ENCODE data around the gene AFDN.

DNA sequence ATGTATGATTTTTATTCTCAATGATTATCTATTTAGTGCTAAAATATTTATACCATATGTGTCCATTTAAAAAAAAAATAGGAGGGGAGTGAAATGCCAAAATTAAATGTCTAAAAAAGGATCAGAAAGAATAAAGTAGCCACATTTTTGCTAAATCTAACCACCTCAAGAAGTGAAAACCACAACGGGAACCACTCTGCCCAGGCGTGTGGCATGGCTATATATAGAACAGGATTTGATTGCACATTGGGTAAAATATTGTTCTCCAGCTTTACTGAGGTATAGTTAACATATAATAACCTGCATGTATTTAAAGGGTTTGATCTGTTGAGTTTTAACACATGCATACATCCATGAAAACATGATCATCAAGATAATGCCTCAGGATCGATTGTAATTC, 19.0 kb upstream of the AFDN start:
- no peak for TF ChIP-seq POLR2AphosphoS2 (IDR thresholded peaks at IDR 0.05; ENCODE audit: low read depth, low read length)
- no peak for TF ChIP-seq POLR2AphosphoS5 (IDR thresholded peaks at IDR 0.05; ENCODE audit: low read length)
- TF ChIP-seq IKZF2 (IDR thresholded peaks at IDR 0.05): no peak
- TF ChIP-seq, protein P1, sequence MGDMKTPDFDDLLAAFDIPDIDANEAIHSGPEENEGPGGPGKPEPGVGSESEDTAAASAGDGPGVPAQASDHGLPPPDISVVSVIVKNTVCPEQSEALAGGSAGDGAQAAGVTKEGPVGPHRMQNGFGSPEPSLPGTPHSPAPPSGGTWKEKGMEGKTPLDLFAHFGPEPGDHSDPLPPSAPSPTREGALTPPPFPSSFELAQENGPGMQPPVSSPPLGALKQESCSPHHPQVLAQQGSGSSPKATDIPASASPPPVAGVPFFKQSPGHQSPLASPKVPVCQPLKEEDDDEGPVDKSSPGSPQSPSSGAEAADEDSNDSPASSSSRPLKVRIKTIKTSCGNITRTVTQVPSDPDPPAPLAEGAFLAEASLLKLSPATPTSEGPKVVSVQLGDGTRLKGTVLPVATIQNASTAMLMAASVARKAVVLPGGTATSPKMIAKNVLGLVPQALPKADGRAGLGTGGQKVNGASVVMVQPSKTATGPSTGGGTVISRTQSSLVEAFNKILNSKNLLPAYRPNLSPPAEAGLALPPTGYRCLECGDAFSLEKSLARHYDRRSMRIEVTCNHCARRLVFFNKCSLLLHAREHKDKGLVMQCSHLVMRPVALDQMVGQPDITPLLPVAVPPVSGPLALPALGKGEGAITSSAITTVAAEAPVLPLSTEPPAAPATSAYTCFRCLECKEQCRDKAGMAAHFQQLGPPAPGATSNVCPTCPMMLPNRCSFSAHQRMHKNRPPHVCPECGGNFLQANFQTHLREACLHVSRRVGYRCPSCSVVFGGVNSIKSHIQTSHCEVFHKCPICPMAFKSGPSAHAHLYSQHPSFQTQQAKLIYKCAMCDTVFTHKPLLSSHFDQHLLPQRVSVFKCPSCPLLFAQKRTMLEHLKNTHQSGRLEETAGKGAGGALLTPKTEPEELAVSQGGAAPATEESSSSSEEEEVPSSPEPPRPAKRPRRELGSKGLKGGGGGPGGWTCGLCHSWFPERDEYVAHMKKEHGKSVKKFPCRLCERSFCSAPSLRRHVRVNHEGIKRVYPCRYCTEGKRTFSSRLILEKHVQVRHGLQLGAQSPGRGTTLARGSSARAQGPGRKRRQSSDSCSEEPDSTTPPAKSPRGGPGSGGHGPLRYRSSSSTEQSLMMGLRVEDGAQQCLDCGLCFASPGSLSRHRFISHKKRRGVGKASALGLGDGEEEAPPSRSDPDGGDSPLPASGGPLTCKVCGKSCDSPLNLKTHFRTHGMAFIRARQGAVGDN (IDR thresholded peaks at IDR 0.05): no peak
- TF ChIP-seq, protein P2, sequence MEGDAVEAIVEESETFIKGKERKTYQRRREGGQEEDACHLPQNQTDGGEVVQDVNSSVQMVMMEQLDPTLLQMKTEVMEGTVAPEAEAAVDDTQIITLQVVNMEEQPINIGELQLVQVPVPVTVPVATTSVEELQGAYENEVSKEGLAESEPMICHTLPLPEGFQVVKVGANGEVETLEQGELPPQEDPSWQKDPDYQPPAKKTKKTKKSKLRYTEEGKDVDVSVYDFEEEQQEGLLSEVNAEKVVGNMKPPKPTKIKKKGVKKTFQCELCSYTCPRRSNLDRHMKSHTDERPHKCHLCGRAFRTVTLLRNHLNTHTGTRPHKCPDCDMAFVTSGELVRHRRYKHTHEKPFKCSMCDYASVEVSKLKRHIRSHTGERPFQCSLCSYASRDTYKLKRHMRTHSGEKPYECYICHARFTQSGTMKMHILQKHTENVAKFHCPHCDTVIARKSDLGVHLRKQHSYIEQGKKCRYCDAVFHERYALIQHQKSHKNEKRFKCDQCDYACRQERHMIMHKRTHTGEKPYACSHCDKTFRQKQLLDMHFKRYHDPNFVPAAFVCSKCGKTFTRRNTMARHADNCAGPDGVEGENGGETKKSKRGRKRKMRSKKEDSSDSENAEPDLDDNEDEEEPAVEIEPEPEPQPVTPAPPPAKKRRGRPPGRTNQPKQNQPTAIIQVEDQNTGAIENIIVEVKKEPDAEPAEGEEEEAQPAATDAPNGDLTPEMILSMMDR (IDR thresholded peaks at IDR 0.05 in 2 of 3, conservative IDR thresholded peaks at IDR 0.05 in 1 of 3; ENCODE audit: control insufficient read depth in 2 of 3, extremely low read depth in 1 of 3, insufficient read depth in 1 of 3, low read depth in 3 of 3, low read length in 3 of 3): no peak
- no peak for TF ChIP-seq HCFC1 (IDR thresholded peaks at IDR 0.05; ENCODE audit: low read length)
- TF ChIP-seq EP300 (IDR thresholded peaks at IDR 0.05; ENCODE audit: borderline replicate concordance in 1 of 2, control insufficient read depth in 1 of 2, low read depth in 2 of 2, low read length in 2 of 2): no peak
- TF ChIP-seq, protein P3, sequence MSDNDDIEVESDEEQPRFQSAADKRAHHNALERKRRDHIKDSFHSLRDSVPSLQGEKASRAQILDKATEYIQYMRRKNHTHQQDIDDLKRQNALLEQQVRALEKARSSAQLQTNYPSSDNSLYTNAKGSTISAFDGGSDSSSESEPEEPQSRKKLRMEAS (IDR thresholded peaks at IDR 0.05; ENCODE audit: low read depth, low read length): no peak
- TF ChIP-seq SIN3A (IDR thresholded peaks at IDR 0.05; ENCODE audit: low read depth, low read length): no peak
- no peak for TF ChIP-seq EZH2 (IDR thresholded peaks at IDR 0.05; ENCODE audit: borderline replicate concordance, control insufficient read depth, low read depth, low read length)
- TF ChIP-seq PAX5 (IDR thresholded peaks at IDR 0.05; ENCODE audit: borderline replicate concordance, low read depth, low read length): no peak

Data from GM12878 (cell line).